Gastroesophageal sphincter (tissue), 3 donors: ENCODE data around the gene DYNC1LI2.

Source experiments
- POLR2A ChIP-seq, 2 donors: fragments of 450-650 bp; IDR thresholded peaks; one replicate each; pipeline ENCODE4 v1.6.1; 2017; ENCODE audit warnings: antibody characterized with exemption in 2 of 2, mild to moderate bottlenecking in 2 of 2, moderate library complexity in 1 of 2
- TF ChIP-seq, protein P1 (sequence below), 4 experiments: fragments of 200-600 bp in 2 of 4; fragments of 450-650 bp in 2 of 4; sonication (generic) in 1 of 4; IDR thresholded peaks; one replicate each; pipeline ENCODE4 v1.5.1; 2017 to 2019; ENCODE audit warnings: antibody characterized with exemption in 4 of 4, mild to moderate bottlenecking in 2 of 4, moderate library complexity in 2 of 4

DNA sequence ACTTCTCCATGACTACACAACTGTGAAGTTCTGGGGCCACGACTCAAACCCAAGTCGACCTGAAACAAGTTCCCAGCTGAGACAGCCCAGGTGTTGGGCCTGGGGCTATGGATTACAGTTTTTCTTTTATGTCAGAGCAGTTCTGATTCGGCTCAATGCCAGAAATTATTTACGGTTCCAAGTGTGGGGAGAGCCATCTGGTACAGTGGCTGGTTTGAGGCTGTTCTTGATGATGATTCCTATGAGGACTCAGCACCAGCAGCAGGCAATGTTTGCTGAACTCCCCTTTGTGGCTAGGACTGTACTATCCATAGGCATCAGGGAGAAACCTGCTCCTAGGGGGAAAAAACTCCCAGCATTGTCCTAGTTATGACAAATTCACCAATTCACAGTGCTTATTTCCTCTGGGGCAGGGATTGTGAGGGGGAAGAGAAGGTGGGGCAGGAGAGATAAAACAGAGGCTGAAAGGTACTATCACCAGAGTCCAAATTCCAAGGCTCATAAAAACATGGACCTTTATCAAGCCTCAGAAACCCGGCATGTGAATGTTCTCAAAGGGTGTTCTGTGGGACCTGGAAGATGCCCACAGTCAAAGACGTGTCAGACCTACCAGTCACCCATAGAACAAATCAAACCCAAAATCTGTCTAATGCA is 36.6 kb downstream of the DYNC1LI2 start:
- TF ChIP-seq, protein P1, sequence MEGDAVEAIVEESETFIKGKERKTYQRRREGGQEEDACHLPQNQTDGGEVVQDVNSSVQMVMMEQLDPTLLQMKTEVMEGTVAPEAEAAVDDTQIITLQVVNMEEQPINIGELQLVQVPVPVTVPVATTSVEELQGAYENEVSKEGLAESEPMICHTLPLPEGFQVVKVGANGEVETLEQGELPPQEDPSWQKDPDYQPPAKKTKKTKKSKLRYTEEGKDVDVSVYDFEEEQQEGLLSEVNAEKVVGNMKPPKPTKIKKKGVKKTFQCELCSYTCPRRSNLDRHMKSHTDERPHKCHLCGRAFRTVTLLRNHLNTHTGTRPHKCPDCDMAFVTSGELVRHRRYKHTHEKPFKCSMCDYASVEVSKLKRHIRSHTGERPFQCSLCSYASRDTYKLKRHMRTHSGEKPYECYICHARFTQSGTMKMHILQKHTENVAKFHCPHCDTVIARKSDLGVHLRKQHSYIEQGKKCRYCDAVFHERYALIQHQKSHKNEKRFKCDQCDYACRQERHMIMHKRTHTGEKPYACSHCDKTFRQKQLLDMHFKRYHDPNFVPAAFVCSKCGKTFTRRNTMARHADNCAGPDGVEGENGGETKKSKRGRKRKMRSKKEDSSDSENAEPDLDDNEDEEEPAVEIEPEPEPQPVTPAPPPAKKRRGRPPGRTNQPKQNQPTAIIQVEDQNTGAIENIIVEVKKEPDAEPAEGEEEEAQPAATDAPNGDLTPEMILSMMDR (IDR thresholded peaks at IDR 0.05): no peak
- no peak for TF ChIP-seq POLR2A (IDR thresholded peaks at IDR 0.05)
